Calu3 (cell line): ENCODE measurements around the gene BLOC1S5. TPM values are rescaled to one million over a fixed set of nuclear protein-coding genes. Genes with fewer than 3 reads are reported as not detected.

ENCODE experiments used
- BruUV-seq: library from RNA; stranded (reverse); fragments of 400-500 nt; replicated peaks from 2 replicates; lab custom pipeline; 2021; lab: Mats Ljungman, UMichigan
- CTCF ChIA-PET: fragments of 300-600 bp; sonication (Branson Sonifier 250); formaldehyde crosslinking; loops from one replicate; lab custom pipeline; 2022; ENCODE audit warnings: antibody characterized with exemption; lab: Charles Lee
- DNase-seq: peaks from one replicate; pipeline ENCODE4 v3.0.0; 2022
- H3K27ac Mint-ChIP-seq: one replicate; pipeline ENCODE4 v1.8.0; 2022; ENCODE audit warnings: mixed read lengths; ENCODE audit not compliant: unreplicated experiment
- H3K27me3 Mint-ChIP-seq: one replicate; pipeline ENCODE4 v1.8.0; 2022; ENCODE audit warnings: mixed read lengths; ENCODE audit not compliant: unreplicated experiment
- H3K36me3 Mint-ChIP-seq: one replicate; pipeline ENCODE4 v1.8.0; 2022; ENCODE audit warnings: mild to moderate bottlenecking, moderate library complexity, mixed read lengths; ENCODE audit not compliant: insufficient read depth, unreplicated experiment
- H3K4me1 Mint-ChIP-seq: one replicate; pipeline ENCODE4 v1.8.0; 2022; ENCODE audit warnings: mild to moderate bottlenecking, low read depth, mixed read lengths; ENCODE audit not compliant: unreplicated experiment
- H3K4me3 Mint-ChIP-seq: one replicate; pipeline ENCODE4 v1.8.0; 2022; ENCODE audit warnings: mild to moderate bottlenecking, low read depth, moderate library complexity, mixed read lengths; ENCODE audit not compliant: unreplicated experiment
- H3K9me3 Mint-ChIP-seq: one replicate; pipeline ENCODE4 v1.8.0; 2022; ENCODE audit warnings: low read depth, mixed read lengths; ENCODE audit not compliant: unreplicated experiment
- intact Hi-C: fragments of 100-400 bp; cut with micrococcal nuclease; formaldehyde crosslinking; loops from one replicate; pipeline ENCODE4 v1.10.0; 2022; ENCODE audit not compliant: unreplicated experiment
- total RNA-seq: library from RNA; stranded (reverse); gene quantifications from 2 replicates; pipeline ENCODE4 v1.2.3, GENCODE V29; 2022
- TF ChIP-seq, protein P1 (sequence below): fragments of 200-600 bp; IDR thresholded peaks from one replicate; pipeline ENCODE4 v1.8.0; 2022; ENCODE audit warnings: antibody characterized with exemption; ENCODE audit not compliant: unreplicated experiment

Gene BLOC1S5
- total RNA-seq, 1 experiment from 2014 or later, result 8.0 TPM

DNA sequence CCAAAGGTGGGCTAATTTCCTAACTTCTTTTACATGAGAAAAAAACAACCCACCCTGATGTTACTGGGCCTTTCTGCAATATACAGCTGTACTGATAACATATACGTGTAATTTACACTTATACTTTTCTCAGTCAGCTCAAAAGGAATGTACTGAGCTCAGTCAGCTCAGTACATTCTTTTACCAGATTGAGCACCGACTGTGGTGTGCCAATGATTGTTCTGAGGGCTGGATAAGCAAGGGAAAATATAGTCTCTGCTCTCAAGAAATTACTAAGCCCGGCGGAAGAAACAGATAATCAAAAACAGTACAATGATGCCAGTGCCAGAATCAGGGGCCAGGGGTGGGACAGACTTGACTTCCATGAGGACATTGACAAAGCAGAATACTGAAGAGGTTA lies 10.0 kb upstream of the BLOC1S5 start:
- CTCF ChIA-PET, result no interaction called here
- no peaks in the 10 kb centered on the region for H3K27me3 Mint-ChIP-seq
- peaks cover 4% of the 10 kb centered on the region for H3K36me3 Mint-ChIP-seq
- no peak overlapping the region for H3K4me3 Mint-ChIP-seq
- intact Hi-C loops, result no loop called here
- TF ChIP-seq, protein P1, sequence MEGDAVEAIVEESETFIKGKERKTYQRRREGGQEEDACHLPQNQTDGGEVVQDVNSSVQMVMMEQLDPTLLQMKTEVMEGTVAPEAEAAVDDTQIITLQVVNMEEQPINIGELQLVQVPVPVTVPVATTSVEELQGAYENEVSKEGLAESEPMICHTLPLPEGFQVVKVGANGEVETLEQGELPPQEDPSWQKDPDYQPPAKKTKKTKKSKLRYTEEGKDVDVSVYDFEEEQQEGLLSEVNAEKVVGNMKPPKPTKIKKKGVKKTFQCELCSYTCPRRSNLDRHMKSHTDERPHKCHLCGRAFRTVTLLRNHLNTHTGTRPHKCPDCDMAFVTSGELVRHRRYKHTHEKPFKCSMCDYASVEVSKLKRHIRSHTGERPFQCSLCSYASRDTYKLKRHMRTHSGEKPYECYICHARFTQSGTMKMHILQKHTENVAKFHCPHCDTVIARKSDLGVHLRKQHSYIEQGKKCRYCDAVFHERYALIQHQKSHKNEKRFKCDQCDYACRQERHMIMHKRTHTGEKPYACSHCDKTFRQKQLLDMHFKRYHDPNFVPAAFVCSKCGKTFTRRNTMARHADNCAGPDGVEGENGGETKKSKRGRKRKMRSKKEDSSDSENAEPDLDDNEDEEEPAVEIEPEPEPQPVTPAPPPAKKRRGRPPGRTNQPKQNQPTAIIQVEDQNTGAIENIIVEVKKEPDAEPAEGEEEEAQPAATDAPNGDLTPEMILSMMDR, result no peak
- no peak for DNase-seq
- H3K27ac Mint-ChIP-seq, result no peak overlapping the region
- H3K4me1 Mint-ChIP-seq, result peaks cover 1% of the 10 kb centered on the region
- BruUV-seq, result no TSS peak
- no peaks in the 10 kb centered on the region for H3K9me3 Mint-ChIP-seq

DNA sequence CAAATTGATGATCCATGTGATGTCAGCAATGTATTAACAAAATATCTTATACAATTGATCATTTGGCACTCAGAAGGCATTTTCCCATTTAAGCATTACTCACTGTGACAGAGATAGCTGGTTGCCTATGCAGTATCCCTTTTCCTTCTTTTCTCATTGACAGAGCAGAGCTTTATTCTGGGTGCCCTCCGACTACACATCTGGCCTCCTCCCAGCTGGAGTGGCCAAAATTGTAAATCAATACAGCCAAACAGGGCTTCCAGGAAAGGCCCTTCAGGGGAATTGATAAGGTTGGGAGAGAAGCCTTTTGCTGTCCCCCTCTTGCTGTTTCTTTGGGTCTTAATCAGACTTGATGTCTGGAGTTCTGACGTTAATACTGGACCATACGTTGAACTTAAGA lies 9.6 kb upstream of the BLOC1S5 start:
- H3K36me3 Mint-ChIP-seq, result peaks cover 4% of the 10 kb centered on the region
- H3K27me3 Mint-ChIP-seq, result no peaks in the 10 kb centered on the region
- H3K4me1 Mint-ChIP-seq, result no peaks in the 10 kb centered on the region
- no peak overlapping the region for H3K27ac Mint-ChIP-seq
- DNase-seq, result no peak
- H3K4me3 Mint-ChIP-seq, result no peak overlapping the region
- TF ChIP-seq, protein P1, result no peak
- CTCF ChIA-PET, result no interaction called here
- no peaks in the 10 kb centered on the region for H3K9me3 Mint-ChIP-seq
- intact Hi-C loops, result no loop called here
- BruUV-seq, result no TSS peak

DNA sequence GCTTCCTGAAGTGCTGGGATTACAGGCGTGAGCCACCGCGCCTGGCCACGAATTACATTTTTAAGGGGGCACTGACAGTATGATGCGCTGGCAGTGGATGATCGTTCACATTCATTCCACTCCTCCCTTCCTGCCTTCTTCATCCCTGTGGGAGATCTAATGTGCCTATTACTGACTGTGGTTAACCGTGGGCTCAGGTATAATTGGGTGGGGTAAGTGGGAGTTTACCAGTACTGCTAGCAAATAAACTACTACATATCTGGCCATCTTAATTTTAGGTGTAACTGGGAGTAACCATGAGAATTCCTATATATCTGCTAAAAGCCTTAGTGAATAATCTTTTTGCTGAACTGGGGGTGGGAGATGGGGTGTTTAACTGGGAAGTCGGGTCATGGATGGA lies 6.5 kb upstream of the BLOC1S5 start:
- Mint-ChIP-seq H3K9me3 (no peaks in the 10 kb centered on the region), H3K4me3 (no peak overlapping the region), H3K27ac (no peak overlapping the region), H3K4me1 (no peaks in the 10 kb centered on the region), H3K36me3 (no peaks in the 10 kb centered on the region), H3K27me3 (no peaks in the 10 kb centered on the region)
- intact Hi-C loops, result no loop called here
- BruUV-seq, result no TSS peak
- TF ChIP-seq, protein P1, result no peak
- no peak for DNase-seq
- CTCF ChIA-PET, result no interaction called here

DNA sequence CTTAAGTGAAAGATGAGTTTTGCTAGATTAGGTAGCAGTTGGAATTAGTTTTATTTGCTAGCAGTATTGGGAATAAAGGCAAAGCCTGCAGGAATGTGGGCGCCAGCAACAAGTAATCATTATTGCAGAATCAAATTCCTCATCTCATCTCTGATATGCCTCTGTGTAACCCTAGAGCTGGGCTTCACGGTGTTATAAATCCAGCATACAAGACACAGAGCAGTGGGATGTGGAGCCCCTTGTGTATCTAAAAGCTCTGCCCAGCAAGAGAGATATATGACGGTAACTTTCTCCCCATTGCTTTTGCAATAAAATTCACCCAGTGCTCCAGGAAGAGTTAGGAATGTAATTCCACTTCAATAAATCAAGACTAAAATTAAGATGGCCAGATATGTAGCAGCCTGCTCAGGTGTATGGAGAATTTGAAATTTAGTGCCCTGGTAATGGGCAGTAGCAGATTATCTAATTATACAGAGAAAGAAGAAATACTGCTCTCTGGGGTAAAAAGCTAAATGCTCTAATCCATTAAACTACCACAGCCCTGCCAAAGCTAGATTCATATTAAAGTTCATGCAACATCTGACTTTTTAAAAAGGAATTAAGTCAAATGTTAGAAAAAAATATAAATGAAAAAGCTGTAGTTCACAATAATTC lies 5.6 kb upstream of the BLOC1S5 start:
- DNase-seq, result no peak
- no peak overlapping the region for H3K4me3 Mint-ChIP-seq
- CTCF ChIA-PET, result no interaction called here
- TF ChIP-seq, protein P1, result no peak
- intact Hi-C loops, result no loop called here
- no peaks in the 10 kb centered on the region for H3K36me3 Mint-ChIP-seq
- H3K27me3 Mint-ChIP-seq, result no peaks in the 10 kb centered on the region
- no peak overlapping the region for H3K27ac Mint-ChIP-seq
- no peaks in the 10 kb centered on the region for H3K9me3 Mint-ChIP-seq
- H3K4me1 Mint-ChIP-seq, result no peaks in the 10 kb centered on the region
- no TSS peak for BruUV-seq
